ENCODE data around the gene MCL1. TPM values are rescaled to one million over a fixed set of nuclear protein-coding genes. Genes with fewer than 3 reads are reported as not detected.

Gene MCL1
- total RNA-seq, 1 experiment from 2014 or later = 126 TPM

DNA sequence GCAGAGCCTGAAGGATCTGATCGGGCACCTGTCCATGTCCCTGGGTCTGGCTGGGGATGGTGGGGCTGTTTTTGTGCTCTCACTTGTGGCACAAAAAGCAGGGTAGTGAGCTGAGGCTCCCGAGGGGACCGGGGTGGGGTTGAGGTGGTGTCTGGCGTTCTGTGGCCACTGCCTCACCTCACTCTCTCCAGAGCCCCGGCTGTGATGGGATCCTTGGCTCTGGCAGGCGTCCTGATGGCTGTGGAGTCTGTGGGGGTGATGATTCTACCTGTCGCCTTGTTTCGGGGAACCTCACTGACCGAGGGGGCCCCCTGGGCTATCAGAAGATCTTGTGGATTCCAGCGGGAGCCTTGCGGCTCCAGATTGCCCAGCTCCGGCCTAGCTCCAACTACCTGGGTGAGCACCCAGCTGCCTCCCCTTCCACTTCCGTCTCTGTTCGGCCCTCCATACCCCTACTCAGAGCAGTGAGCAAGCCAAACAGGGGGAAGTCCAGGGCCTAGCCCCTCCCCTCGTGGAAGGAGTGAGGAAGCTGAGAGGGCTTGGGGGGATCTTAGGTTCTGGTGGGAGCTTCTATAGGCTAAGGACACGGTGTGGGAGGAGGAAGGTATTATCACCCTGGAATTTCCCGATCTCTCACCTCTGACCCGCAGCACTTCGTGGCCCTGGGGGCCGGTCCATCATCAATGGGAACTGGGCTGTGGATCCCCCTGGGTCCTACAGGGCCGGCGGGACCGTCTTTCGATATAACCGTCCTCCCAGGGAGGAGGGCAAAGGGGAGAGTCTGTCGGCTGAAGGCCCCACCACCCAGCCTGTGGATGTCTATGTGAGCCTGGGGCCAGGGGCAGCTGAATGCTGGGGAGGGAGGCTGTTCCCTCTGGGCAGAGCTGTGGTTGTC is 23.2 kb downstream of the MCL1 start:
- intact Hi-C loops (cut with micrococcal nuclease; ENCODE audit: unreplicated experiment) (no loop called here), in situ Hi-C loops (cut with HindIII; ENCODE audit: low pct_unique_long_range_greater_than_20kb, low sequenced_read_pairs) (no loop called here)
- Histone ChIP-seq H3K9me3 (ENCODE audit: control insufficient read depth, insufficient read depth, low read depth, low read length) (no peaks in the 10 kb centered on the region), H3K36me3 (ENCODE audit: control insufficient read depth, insufficient read depth, low read length) (no peaks in the 10 kb centered on the region), H3K4me3 (ENCODE audit: low read depth in 2 of 2, low read length in 2 of 2) (no peak overlapping the region), H3K27ac (ENCODE audit: low read length) (no peak overlapping the region), H3K27me3 (ENCODE audit: control insufficient read depth, insufficient read depth, low read length) (no peaks in the 10 kb centered on the region), H3K4me1 (ENCODE audit: control insufficient read depth, insufficient read depth, low read length) (peaks cover 27% of the 10 kb centered on the region)
- ATAC-seq (no peak), DNase-seq (ENCODE audit: low read depth, low spot score) (no peak)
- TF ChIP-seq TCF7L2 (IDR thresholded peaks at IDR 0.05; ENCODE audit: low read depth, low read length) (no peak), REST (IDR thresholded peaks at IDR 0.05; ENCODE audit: insufficient read depth in 1 of 2, low read depth in 2 of 2, low read length in 1 of 2) (no peak), CTCF (IDR thresholded peaks at IDR 0.05) (no peak)
- CTCF ChIA-PET = no interaction called here
- no TSS peak for BruUV-seq (replicated peaks)
- POLR2A ChIA-PET = no interaction called here

DNA sequence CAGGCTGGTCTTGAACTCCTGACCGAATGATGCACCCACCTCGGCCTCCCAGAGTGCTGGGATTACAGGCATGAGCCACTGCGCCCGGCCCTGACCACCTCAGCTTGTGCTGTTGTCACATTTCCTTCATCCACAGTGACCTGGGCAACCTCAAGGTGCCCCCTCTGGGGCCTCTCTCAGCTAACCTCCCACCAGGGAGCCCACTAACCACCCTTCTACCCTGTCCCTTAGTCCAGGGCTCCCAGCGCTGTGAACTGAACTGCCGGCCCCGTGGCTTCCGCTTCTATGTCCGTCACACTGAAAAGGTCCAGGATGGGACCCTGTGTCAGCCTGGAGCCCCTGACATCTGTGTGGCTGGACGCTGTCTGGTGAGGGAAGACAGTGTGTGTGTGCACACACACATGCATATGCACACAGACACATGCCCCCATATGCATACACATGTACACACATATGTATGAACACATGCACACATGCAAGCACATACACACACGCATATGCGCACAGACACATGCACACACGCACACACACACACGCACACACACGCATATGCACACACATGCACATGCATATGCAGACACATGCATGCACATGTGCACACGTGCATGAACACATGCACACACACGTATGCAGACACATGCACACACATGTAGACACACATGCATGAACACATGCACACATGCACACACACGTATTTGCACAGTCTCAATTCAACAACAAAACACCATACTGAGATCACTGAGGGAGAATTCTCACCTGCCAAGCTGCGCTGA is 24.0 kb downstream of the MCL1 start:
- Histone ChIP-seq H3K36me3 (ENCODE audit: control insufficient read depth, insufficient read depth, low read length) (no peaks in the 10 kb centered on the region), H3K4me3 (ENCODE audit: low read depth in 2 of 2, low read length in 2 of 2) (no peak overlapping the region), H3K4me1 (ENCODE audit: control insufficient read depth, insufficient read depth, low read length) (peaks cover 30% of the 10 kb centered on the region), H3K27ac (ENCODE audit: low read length) (no peak overlapping the region), H3K27me3 (ENCODE audit: control insufficient read depth, insufficient read depth, low read length) (no peaks in the 10 kb centered on the region), H3K9me3 (ENCODE audit: control insufficient read depth, insufficient read depth, low read depth, low read length) (no peaks in the 10 kb centered on the region)
- intact Hi-C loops (cut with micrococcal nuclease; ENCODE audit: unreplicated experiment) = no loop called here
- DNase-seq (ENCODE audit: low read depth, low spot score) (no peak), ATAC-seq (no peak)
- in situ Hi-C loops (cut with HindIII; ENCODE audit: low pct_unique_long_range_greater_than_20kb, low sequenced_read_pairs) = no loop called here
- ChIA-PET CTCF (no interaction called here), POLR2A (interaction anchor here (0.6 to 0.7 kb wide), 2 partner anchors 131 to 142 kb away, joined by 4 to 9 read pairs; partner anchors contain the start of gene GOLPH3L)
- TF ChIP-seq REST (IDR thresholded peaks at IDR 0.05; ENCODE audit: insufficient read depth in 1 of 2, low read depth in 2 of 2, low read length in 1 of 2) (no peak), POLR2AphosphoS5 (IDR thresholded peaks at IDR 0.05; ENCODE audit: low read depth, low read length) (no peak), SIN3A (IDR thresholded peaks at IDR 0.05; ENCODE audit: borderline replicate concordance, insufficient read depth, low read depth, low read length) (no peak), TCF7L2 (IDR thresholded peaks at IDR 0.05; ENCODE audit: low read depth, low read length) (no peak), CTCF (IDR thresholded peaks at IDR 0.05) (no peak)
- no TSS peak for BruUV-seq (replicated peaks)

Measured in Panc1 (cell line).